HepG2 (cell line): ENCODE data around the gene NFX1. TPM values are rescaled to one million over a fixed set of nuclear protein-coding genes. Genes with fewer than 3 reads are reported as not detected.

Experiments used
- ATAC-seq: fragments of 200-7000 bp; cut with Tn5 transposase; 3 replicates; pipeline ENCODE4 v1.9.1; 2020; ENCODE audit warnings: mild to moderate bottlenecking, moderate library complexity
- BruUV-seq: library from RNA; stranded (reverse); fragments of 400-500 nt; replicated peaks from 2 replicates; lab custom pipeline; 2021; lab: Mats Ljungman, UMichigan
- CTCF ChIA-PET: fragments of 300-600 bp; formaldehyde crosslinking; extraction: SDS; loops from one replicate; lab custom pipeline; 2021; ENCODE audit warnings: low total read pairs, inconsistent platforms, low intra/inter-chr PET ratio; lab: Yijun Ruan, JAX
- POLR2A ChIA-PET: fragments of 350-600 bp; sonication (Branson Sonifier 250); formaldehyde crosslinking; loops from one replicate; lab custom pipeline; 2020; ENCODE audit warnings: antibody characterized with exemption, inconsistent platforms; lab: Yijun Ruan, JAX
- DNase-seq: peaks from one replicate; pipeline ENCODE4 v3.0.0-alpha.2; 2015; ENCODE audit warnings: low spot score
- FAIRE-seq: peaks from 3 replicates; lab custom pipeline; 2011; peaks lifted over from hg19 to GRCh38; lab: Jason Lieb, UNC
- H2AFZ ChIP-seq: one replicate; pipeline ENCODE4 v1.6.1; 2011; ENCODE audit warnings: low read length, inconsistent platforms
- H3K27ac ChIP-seq: fragments of 300-600 bp; 3 replicates; pipeline ENCODE4 v1.8.0; 2011; ENCODE audit warnings: mixed run types, mild to moderate bottlenecking, mixed read lengths, low read length, inconsistent platforms; ENCODE audit not compliant: insufficient read depth; ENCODE audit errors: extremely low read length
- H3K27me3 ChIP-seq, 2 experiments: fragments of 200-600 bp in 1 of 2; 2 replicates in 1 of 2; 3 replicates in 1 of 2; pipeline versions ENCODE4 v1.6.0 to v1.8.0; 2011; ENCODE audit warnings: low read length in 2 of 2, mild to moderate bottlenecking in 2 of 2, moderate library complexity in 2 of 2, inconsistent platforms in 1 of 2; ENCODE audit not compliant: insufficient read depth in 2 of 2, control insufficient read depth in 1 of 2
- H3K36me3 ChIP-seq, 2 experiments: fragments of 200-600 bp in 1 of 2; replicated peaks in 1 of 2; 2 replicates in 1 of 2; 3 replicates in 1 of 2; pipeline versions ENCODE4 v1.5.1 to v1.8.0; 2011; ENCODE audit warnings: low read length in 2 of 2, inconsistent platforms in 1 of 2; ENCODE audit not compliant: insufficient read depth in 2 of 2, control insufficient read depth in 1 of 2
- H3K4me1 ChIP-seq: 2 replicates; pipeline ENCODE4 v1.5.1; 2012; ENCODE audit warnings: low read length, inconsistent platforms; ENCODE audit not compliant: insufficient read depth
- H3K4me2 ChIP-seq: 2 replicates; pipeline ENCODE4 v1.6.0; 2011; ENCODE audit warnings: low read depth, low read length, inconsistent platforms
- H3K4me3 ChIP-seq, 3 experiments: fragments of 200-600 bp in 1 of 3; sonication (generic), shearing (Covaris generic) in 1 of 3; replicated peaks in 1 of 3; 2 replicates each; pipeline ENCODE4 v1.5.1; 2011 to 2016; ENCODE audit warnings: low read length in 3 of 3, inconsistent platforms in 2 of 3, low read depth in 2 of 3, mild to moderate bottlenecking in 2 of 3, control low read depth in 1 of 3, mixed read lengths in 1 of 3; ENCODE audit not compliant: insufficient read depth in 1 of 3
- H3K79me2 ChIP-seq: one replicate; pipeline ENCODE4 v1.6.1; 2011; ENCODE audit warnings: low read length, inconsistent platforms; ENCODE audit not compliant: insufficient read depth
- H3K9ac ChIP-seq: 2 replicates; pipeline ENCODE4 v1.6.0; 2011; ENCODE audit warnings: mild to moderate bottlenecking, low read depth, low read length, inconsistent platforms; ENCODE audit not compliant: insufficient read depth
- H3K9me3 ChIP-seq: 2 replicates; pipeline ENCODE4 v1.5.1; 2012; ENCODE audit warnings: mild to moderate bottlenecking, low read length
- H4K20me1 ChIP-seq: 2 replicates; pipeline ENCODE4 v1.6.0; 2011; ENCODE audit warnings: inconsistent platforms, mild to moderate bottlenecking, low read length, moderate library complexity; ENCODE audit not compliant: insufficient read depth
- FOXA1 ChIP-seq, 2 experiments: fragments of 450-650 bp in 1 of 2; sonication (generic) in 1 of 2; formaldehyde crosslinking in 1 of 2; IDR thresholded peaks; 2 replicates each; pipeline versions ENCODE4 v1.4.0 to v1.6.1; 2016 to 2020; ENCODE audit warnings: missing genetic modification reagents in 1 of 2
- SRSF1 ChIP-seq: fragments of 200-400 bp; formaldehyde crosslinking; optimal IDR thresholded peaks from 2 replicates; pipeline ENCODE3; 2017; ENCODE audit warnings: mild to moderate bottlenecking, low read depth, low read length, moderate library complexity
- ZC3H13 ChIP-seq: sonication (generic); formaldehyde crosslinking; IDR thresholded peaks from 2 replicates; pipeline ENCODE4 v1.8.1; 2023; ENCODE audit warnings: mild to moderate bottlenecking, missing genetic modification reagents, moderate library complexity
- ZC3H4 ChIP-seq: sonication (generic); formaldehyde crosslinking; IDR thresholded peaks from 2 replicates; pipeline ENCODE4 v1.4.0; 2020; ENCODE audit warnings: missing genetic modification reagents, borderline replicate concordance
- ZNF234 ChIP-seq: sonication (generic); formaldehyde crosslinking; conservative IDR thresholded peaks from 2 replicates; pipeline ENCODE4 v1.5.1; 2020; ENCODE audit warnings: mild to moderate bottlenecking, missing genetic modification reagents
- ZNF746 ChIP-seq: sonication (generic); formaldehyde crosslinking; IDR thresholded peaks from 2 replicates; pipeline ENCODE4 v1.8.0; 2022; ENCODE audit warnings: mild to moderate bottlenecking, missing genetic modification reagents
- WGBS: methylation state at CpG from one replicate; pipeline ENCODE4 v1.1.6; 2017; ENCODE audit warnings: low lambda C conversion rate; 5-methylcytosine and 5-hydroxymethylcytosine counted together
- in situ Hi-C: cut with HindIII; loops from 2 replicates; pipeline ENCODE4 v1.10.0; 2017; ENCODE audit warnings: low pct_unique_long_range_greater_than_20kb; ENCODE audit not compliant: extremely low pct_ligation_motif_present
- intact Hi-C: fragments of 100-400 bp; cut with micrococcal nuclease; formaldehyde crosslinking; loops from one replicate; pipeline ENCODE4 v1.10.0; 2022; ENCODE audit not compliant: unreplicated experiment
- polyA plus RNA-seq, 8 experiments: library from polyadenylated mRNA; depleted of rRNA in 3 of 8; stranded (reverse) in 7 of 8; unstranded in 1 of 8; fragments of >200 nt; fragmentation: Illumina TruSeq in 4 of 8; extraction: Trizol in 4 of 8; gene quantifications; 2 replicates each; pipeline versions ENCODE4 v1.2.1 to v1.2.3, GENCODE V29; 2011 to 2016; ENCODE audit warnings: low read depth in 4 of 8, missing spikeins in 1 of 8, mixed read lengths in 1 of 8; ENCODE audit not compliant: insufficient read depth in 1 of 8
- total RNA-seq, 5 experiments: library from RNA; depleted of rRNA; stranded (reverse); fragments of >200 nt; fragmentation: Illumina TruSeq; extraction: Trizol; gene quantifications; 2 replicates each; pipeline ENCODE4 v1.2.3, GENCODE V29; 2016; ENCODE audit warnings: low read depth in 1 of 5
- TF ChIP-seq, protein P1 (sequence below): sonication (generic); formaldehyde crosslinking; IDR thresholded peaks from 2 replicates; pipeline ENCODE4 v1.4.0; 2020; ENCODE audit warnings: mild to moderate bottlenecking, missing genetic modification reagents

Gene NFX1
- total and polyA plus RNA-seq, 2 of the 13 experiments (the other 11 are each of a cell fraction or from before 2014, with no cell fraction given): 23.9 to 27.5 TPM

DNA sequence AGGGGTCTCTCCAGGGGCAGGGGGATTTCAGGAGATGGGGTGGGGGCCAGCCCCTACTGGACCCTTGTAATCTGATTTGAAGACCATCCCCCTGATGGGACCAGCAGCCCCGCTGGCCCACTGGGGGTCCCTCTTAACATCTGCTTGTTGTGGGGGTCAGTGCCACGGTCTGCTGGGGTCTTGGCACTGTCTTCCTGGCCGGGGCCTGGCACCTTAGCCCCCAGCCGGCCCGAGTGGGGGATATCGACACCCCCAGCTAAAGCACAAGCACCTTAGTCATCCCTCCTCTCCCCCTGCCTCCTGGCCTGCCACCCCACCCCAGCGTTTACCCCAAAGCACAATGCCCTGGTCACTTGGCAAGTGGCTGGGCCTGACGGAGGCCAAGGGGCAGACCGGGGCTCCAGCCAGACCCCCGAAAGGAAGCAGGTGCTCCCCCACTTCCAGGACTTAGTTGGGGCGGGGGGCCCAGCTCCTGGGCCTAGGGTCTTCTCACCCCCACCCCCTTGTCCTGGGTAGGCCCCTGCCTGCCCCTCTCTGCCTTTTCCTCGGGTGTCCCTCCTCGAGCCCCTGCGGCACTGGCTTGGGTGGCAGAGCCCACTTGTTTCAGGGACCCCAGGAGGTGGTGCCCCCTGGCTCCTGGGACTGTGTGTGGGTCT lies 1.4 kb upstream of the NFX1 start (continued):
- TF ChIP-seq, protein P1, sequence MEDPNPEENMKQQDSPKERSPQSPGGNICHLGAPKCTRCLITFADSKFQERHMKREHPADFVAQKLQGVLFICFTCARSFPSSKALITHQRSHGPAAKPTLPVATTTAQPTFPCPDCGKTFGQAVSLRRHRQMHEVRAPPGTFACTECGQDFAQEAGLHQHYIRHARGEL (CRISPR knock-in tag): no peak
- no peak for TF ChIP-seq FOXA1 (IDR thresholded peaks at IDR 0.05)
- TF ChIP-seq FOXA1 (CRISPR knock-in tag; IDR thresholded peaks at IDR 0.05): no peak

DNA sequence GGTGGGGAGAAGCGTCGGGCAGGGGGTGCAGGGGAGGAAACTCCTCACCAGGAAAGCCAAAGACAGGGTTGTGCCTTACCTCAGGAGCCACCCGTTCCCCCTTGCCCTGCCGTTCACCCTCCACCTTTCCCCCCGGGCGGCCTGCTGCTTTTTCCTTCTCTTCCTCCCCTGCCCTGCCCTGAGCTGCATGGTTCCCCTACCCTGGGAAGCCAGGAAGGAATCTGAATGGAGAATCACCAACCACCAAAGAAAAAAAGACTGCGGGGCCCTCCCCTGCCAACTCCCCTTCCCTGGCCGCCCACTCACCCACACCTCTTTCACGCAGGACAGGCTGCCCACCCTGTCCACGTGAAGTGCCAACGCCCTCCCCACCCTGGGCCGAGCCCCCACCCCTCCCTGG lies 820 bp upstream of the NFX1 start:
- H3K9me3 ChIP-seq: no peaks in the 10 kb centered on the region
- peaks cover 0 to 11% of the 10 kb centered on the region in 2 experiments; a peak in 3 of 5 replicates for H3K36me3 ChIP-seq
- peak overlapping the region; percentile 84 for H3K9ac ChIP-seq
- H2AFZ ChIP-seq: no peak overlapping the region
- no peaks in the 10 kb centered on the region for H4K20me1 ChIP-seq
- in situ Hi-C loops: no loop called here
- no peaks in the 10 kb centered on the region for H3K27me3 ChIP-seq
- WGBS: 25% methylated on average over 10 of the region's 12 CpGs
- intact Hi-C loops: loop anchor here (5.0 kb wide), 1 partner anchor 33 kb away; no protein-coding TSS in a partner anchor
- FAIRE-seq (no peak), DNase-seq (no peak), ATAC-seq (no peak)
- no TSS peak for BruUV-seq
- TF ChIP-seq SRSF1 (peak; percentile 3), ZC3H13 (CRISPR knock-in tag) (0 out of 2 replicates have a peak, but pooled peaks have one; percentile 40), ZNF234 (0 out of 2 replicates have a peak, but pooled peaks have one; percentile 3), ZC3H4 (CRISPR knock-in tag) (peak; percentile 53; the same call in 1 of the 2 replicates), ZNF746 (CRISPR knock-in tag) (no peak)
- peak overlapping the region; percentile 75 to 89 (median 84) for H3K4me3 ChIP-seq
- peaks cover 40% of the 10 kb centered on the region for H3K79me2 ChIP-seq
- H3K27ac ChIP-seq: peak overlapping the region; percentile 85
- ChIA-PET POLR2A (interaction anchor here (0.8 to 1.4 kb wide), 15 partner anchors 10 to 265 kb away, joined by 3 to 22 read pairs (median 3); partner anchors contain the start of genes BAG1, CHMP5 and NOL6), CTCF (no interaction called here)
- peaks cover 55% of the 10 kb centered on the region for H3K4me1 ChIP-seq
- peak overlapping the region; percentile 75 for H3K4me2 ChIP-seq
